Naive B cell (primary cell): ENCODE results near the gene OVOL2. TPM values are rescaled to one million over a fixed set of nuclear protein-coding genes. Genes with fewer than 3 reads are reported as not detected.

Experiments
- ATAC-seq, 2 donors: fragments of 150-1000 bp; cut with Tn5 transposase; 2 replicates each; pipeline ENCODE4 v1.10.0; 2021; ENCODE audit warnings: low read depth in 2 of 2, mild to moderate bottlenecking in 2 of 2, moderate library complexity in 2 of 2
- DNase-seq: peaks from one replicate; pipeline ENCODE4 v3.0.0; 2022
- H3K27ac Mint-ChIP-seq, 6 donors: one replicate each; pipeline ENCODE4 v1.8.0; 2020 to 2022; ENCODE audit warnings: mild to moderate bottlenecking in 6 of 6, mixed read lengths in 6 of 6, moderate library complexity in 5 of 6, inconsistent platforms in 2 of 6
- H3K27me3 Mint-ChIP-seq, 3 donors: one replicate each; pipeline ENCODE4 v1.8.0; 2021 to 2022; ENCODE audit warnings: mixed read lengths in 3 of 3, mild to moderate bottlenecking in 1 of 3
- H3K36me3 Mint-ChIP-seq, 2 donors: one replicate each; pipeline ENCODE4 v1.8.0; 2020 to 2022; ENCODE audit warnings: mixed read lengths in 2 of 2, inconsistent platforms in 1 of 2, mild to moderate bottlenecking in 1 of 2
- H3K4me1 Mint-ChIP-seq, 3 donors: one replicate each; pipeline ENCODE4 v1.8.0; 2020 to 2022; ENCODE audit warnings: mixed read lengths in 3 of 3, inconsistent platforms in 1 of 3, mild to moderate bottlenecking in 1 of 3, moderate library complexity in 1 of 3
- H3K4me3 Mint-ChIP-seq, 8 donors: one replicate each; pipeline ENCODE4 v1.8.0; 2020 to 2022; ENCODE audit warnings: mild to moderate bottlenecking in 8 of 8, mixed read lengths in 8 of 8, moderate library complexity in 8 of 8, inconsistent platforms in 2 of 8
- H3K9me3 Mint-ChIP-seq, 7 donors: one replicate each; pipeline ENCODE4 v1.8.0; 2020 to 2022; ENCODE audit warnings: mixed read lengths in 7 of 7, mild to moderate bottlenecking in 5 of 7, inconsistent platforms in 2 of 7, moderate library complexity in 1 of 7
- polyA plus RNA-seq, 6 donors: library from polyadenylated mRNA; unstranded; fragments of 300-500 nt; fragmentation: Illumina TruSeq; gene quantifications; one replicate each; pipeline ENCODE4 v1.2.3, GENCODE V29; 2021; ENCODE audit warnings: low read depth in 6 of 6

The OVOL2 gene
- polyA plus RNA-seq, 6 donors from 2014 or later = not detected

DNA sequence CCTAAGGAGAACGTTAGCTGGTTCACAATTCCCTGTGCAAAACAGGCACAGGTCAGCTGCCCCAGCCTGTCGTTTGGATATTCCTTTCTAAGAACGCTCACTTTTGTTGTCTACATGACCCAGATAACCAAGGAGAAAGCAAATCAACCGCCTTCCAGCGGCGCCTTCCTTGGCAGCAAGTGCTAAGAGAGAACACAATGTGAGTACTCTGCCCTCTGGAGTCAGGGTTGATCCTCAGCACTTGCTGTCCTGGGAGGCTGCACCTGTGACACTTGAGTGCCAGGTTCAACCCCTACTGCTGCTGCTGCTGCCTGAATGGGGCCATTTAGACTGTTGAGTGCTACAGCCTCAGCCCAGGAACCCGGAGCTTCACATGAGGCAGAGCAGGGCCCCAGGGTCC, 36.8 kb downstream of the OVOL2 start:
- Mint-ChIP-seq H3K4me1 (peaks cover 6 to 8% (median 6%) of the 10 kb centered on the region in 3 donors), H3K27ac (no peak overlapping the region), H3K27me3 (peaks cover 0 to 12% (median 0%) of the 10 kb centered on the region in 3 donors), H3K9me3 (no peaks in the 10 kb centered on the region), H3K36me3 (no peaks in the 10 kb centered on the region), H3K4me3 (no peak overlapping the region)
- no peak for ATAC-seq
- DNase-seq = no peak

DNA sequence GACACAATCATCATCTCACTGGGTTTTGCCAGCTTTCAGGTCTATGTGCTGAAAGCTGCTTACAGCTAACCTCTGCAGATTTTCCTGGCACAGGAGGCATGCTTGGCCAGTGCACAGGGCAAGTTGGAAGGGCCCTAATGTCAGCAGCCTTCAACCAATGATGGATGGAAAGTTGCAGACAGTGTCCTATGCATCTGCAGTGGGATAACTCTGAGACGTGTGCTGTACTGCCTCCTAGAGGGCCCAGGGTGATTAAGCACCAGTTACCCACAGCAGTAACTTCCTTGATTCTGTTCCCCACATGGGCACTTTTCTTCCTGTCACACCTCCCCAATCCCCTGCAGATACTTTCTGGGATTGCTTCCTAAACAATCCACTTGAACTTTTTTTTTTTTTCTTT, 38.6 kb downstream of the OVOL2 start:
- DNase-seq = peak; percentile 21
- Mint-ChIP-seq H3K36me3 (no peaks in the 10 kb centered on the region), H3K27ac (no peak overlapping the region), H3K9me3 (no peaks in the 10 kb centered on the region), H3K4me3 (no peak overlapping the region), H3K27me3 (peaks cover 0 to 5% (median 0%) of the 10 kb centered on the region in 3 donors), H3K4me1 (peaks cover 6 to 8% (median 6%) of the 10 kb centered on the region in 3 donors)
- ATAC-seq = peak; percentile 76 to 90

DNA sequence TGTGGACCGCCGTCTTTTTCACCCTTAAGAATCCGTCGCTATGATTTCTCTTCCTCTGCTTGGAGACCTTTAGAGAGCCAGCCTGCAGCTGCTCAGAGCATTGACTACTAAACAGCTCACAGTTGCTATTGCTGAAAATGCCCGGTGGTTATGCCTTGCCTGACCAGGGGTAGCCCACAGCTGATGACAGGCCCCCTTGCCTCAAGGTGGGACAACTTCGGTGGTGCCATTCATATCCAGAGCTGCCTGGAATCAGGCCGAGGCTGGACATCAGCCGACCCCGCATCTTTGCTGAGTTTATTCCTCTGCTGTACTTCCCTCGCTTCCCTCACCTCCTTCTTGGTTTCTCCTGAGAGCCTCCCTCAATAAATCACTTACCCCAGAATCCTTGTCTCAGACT, 39.6 kb downstream of the OVOL2 start:
- DNase-seq = no peak
- Mint-ChIP-seq H3K4me1 (peaks cover 6 to 8% (median 6%) of the 10 kb centered on the region in 3 donors), H3K36me3 (no peaks in the 10 kb centered on the region), H3K4me3 (no peak overlapping the region), H3K9me3 (no peaks in the 10 kb centered on the region), H3K27ac (no peak overlapping the region), H3K27me3 (no peaks in the 10 kb centered on the region)
- ATAC-seq = no peak

DNA sequence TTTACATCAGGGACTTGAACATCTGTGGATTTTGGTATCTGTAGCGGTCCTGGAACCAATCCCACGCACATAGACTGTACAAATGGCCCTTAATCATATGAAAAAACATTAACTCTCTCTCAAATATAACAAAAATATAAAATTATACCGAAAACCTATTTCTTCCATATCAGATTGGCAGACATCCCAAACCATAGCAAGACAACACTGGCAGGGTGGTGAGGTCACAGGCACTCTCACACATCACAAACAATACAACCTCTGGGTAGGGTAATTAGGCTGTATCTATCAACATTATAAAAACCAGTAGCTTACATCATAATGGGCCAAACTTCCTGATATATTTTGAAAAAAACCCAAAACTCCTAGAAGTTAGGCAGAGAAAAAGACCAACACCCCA, 40.9 kb downstream of the OVOL2 start:
- Mint-ChIP-seq H3K27me3 (no peaks in the 10 kb centered on the region), H3K36me3 (no peaks in the 10 kb centered on the region), H3K9me3 (no peaks in the 10 kb centered on the region), H3K27ac (peak overlapping the region in 1 of 6 donors; percentile 21), H3K4me3 (no peak overlapping the region), H3K4me1 (peaks cover 6 to 12% (median 10%) of the 10 kb centered on the region in 3 donors)
- no peak for DNase-seq
- ATAC-seq = no peak

DNA sequence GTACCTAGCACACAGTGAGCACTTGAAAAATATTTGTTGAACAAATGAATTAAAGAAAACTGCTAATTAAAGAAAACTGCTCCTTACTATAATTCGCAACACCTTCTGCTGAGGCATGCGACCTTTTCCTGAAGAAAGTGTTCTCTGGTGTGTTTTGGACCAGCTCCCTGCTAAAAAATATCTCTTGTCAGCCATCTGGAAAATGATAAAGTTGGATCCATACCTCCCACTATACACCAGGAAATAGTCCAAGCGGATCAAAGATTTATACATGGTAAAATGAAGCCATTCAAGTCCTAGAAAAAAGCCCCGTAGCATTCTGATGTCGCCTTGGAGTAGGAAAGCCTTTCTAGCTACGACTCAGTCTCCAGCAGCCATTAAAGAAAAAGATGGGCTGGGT, 43.3 kb downstream of the OVOL2 start:
- Mint-ChIP-seq H3K4me3 (no peak overlapping the region), H3K36me3 (no peaks in the 10 kb centered on the region), H3K9me3 (no peaks in the 10 kb centered on the region), H3K4me1 (peaks cover 6 to 17% (median 9%) of the 10 kb centered on the region in 3 donors), H3K27ac (no peak overlapping the region), H3K27me3 (no peaks in the 10 kb centered on the region)
- no peak for ATAC-seq
- no peak for DNase-seq

DNA sequence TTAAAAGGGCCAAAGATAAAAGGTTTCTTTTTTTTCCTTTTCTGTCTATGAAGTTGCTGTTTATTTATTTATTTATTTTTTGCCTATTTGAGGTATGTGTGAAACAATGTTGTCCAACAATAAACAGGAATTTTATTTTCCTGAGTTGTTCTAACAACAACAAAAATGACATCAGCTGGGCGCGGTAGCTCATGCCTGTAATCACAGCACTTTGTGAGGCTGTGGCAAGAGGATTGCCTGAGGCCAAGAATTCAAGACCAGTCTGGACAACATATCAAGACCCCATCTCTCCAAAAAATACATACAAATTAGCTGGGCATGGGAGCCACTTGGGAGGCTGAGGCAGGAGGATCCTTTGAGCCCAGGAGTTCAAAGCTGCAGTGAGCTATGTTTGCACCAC, 44.8 kb downstream of the OVOL2 start:
- H3K27ac Mint-ChIP-seq = no peak overlapping the region
- H3K27me3 Mint-ChIP-seq = no peaks in the 10 kb centered on the region
- H3K4me1 Mint-ChIP-seq = peaks cover 0 to 12% (median 5%) of the 10 kb centered on the region in 3 donors
- DNase-seq = no peak
- no peak for ATAC-seq
- no peaks in the 10 kb centered on the region for H3K9me3 Mint-ChIP-seq
- no peak overlapping the region for H3K4me3 Mint-ChIP-seq
- no peaks in the 10 kb centered on the region for H3K36me3 Mint-ChIP-seq

DNA sequence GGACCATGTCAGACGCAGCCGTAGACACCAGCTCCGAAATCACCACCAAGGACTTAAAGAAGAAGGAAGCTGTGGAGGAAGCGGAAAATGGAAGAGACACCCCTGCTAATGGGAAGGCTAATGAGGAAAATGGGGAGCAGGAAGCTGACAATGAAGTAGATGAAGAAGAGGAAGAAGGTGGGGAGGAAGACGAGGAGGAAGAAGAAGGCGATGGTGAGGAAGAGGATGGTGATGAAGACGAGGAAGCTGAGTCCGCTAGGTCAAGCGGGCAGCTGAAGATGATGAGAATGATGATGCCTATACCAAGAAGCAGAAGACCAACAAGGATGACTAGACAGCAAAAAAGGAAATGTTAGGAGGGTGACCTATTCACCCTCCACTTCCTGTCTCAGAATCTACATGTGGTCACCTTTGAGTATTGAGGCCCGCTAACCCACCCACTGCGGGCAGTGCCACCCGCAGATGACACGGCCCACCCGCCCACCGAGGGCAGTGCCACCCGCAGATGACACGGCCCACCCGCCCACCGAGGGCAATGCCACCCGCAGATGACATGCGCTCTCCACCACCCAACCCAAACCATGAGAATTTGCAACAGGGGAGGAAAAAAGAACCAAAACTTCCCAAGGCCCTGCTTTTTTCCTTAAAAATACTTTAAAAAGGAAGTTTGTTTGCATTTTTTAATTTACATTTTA, 45.6 kb downstream of the OVOL2 start:
- Mint-ChIP-seq H3K27me3 (no peaks in the 10 kb centered on the region), H3K4me3 (no peak overlapping the region), H3K4me1 (peaks cover 0 to 12% (median 5%) of the 10 kb centered on the region in 3 donors), H3K27ac (peak overlapping the region in 2 of 6 donors; percentile 16), H3K36me3 (no peaks in the 10 kb centered on the region), H3K9me3 (no peaks in the 10 kb centered on the region)
- DNase-seq (no peak), ATAC-seq (no peak)

DNA sequence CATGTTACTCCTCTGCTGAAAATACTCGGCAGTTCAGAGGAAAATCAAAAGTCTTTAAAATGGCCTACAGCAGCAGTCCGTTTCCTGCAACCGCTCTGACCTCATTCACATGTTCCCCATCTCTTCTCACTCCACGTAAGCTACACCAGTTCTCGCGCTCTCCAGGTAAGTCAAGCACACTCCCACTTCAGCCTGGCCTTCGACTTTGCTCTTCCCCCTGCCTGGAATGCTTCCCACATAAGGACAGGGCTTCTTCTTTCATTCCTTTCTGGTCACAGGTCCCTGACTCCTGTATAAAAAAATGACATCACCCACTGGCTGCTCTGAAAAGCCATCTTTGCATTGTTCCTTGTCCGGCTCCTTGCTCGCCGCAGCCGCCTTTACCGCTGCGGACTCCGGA, 46.2 kb downstream of the OVOL2 start:
- Mint-ChIP-seq H3K36me3 (no peaks in the 10 kb centered on the region), H3K27me3 (no peaks in the 10 kb centered on the region), H3K9me3 (no peaks in the 10 kb centered on the region), H3K4me1 (peaks cover 0 to 12% (median 5%) of the 10 kb centered on the region in 3 donors), H3K27ac (peak overlapping the region in 4 of 6 donors; percentile 53 to 85 (median 66)), H3K4me3 (no peak overlapping the region)
- ATAC-seq (no peak), DNase-seq (no peak)

DNA sequence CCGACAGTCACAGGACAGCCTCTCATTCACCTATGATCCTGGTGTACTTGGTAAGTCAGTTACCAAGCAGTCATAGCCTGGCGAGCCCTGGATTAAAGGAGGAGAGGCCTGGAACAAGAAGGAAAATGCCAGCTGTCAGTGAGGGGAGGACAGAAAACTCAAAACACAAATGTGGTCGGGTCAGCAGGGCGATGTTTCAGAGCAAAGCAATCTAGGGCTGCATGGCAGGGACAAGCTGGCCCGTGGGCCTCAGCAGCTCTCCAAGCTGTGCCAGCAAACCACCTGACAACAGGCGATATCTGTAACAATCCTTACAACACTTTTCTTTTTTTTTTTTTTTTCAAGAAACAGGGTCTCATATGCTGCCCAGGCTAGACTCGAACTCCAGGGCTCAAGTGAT, 48.6 kb downstream of the OVOL2 start:
- no peak for ATAC-seq
- Mint-ChIP-seq H3K4me3 (no peak overlapping the region), H3K4me1 (peaks cover 19 to 30% (median 21%) of the 10 kb centered on the region in 3 donors), H3K36me3 (no peaks in the 10 kb centered on the region), H3K9me3 (no peaks in the 10 kb centered on the region), H3K27ac (peak overlapping the region in 1 of 6 donors; percentile 86), H3K27me3 (no peaks in the 10 kb centered on the region)
- DNase-seq = no peak

DNA sequence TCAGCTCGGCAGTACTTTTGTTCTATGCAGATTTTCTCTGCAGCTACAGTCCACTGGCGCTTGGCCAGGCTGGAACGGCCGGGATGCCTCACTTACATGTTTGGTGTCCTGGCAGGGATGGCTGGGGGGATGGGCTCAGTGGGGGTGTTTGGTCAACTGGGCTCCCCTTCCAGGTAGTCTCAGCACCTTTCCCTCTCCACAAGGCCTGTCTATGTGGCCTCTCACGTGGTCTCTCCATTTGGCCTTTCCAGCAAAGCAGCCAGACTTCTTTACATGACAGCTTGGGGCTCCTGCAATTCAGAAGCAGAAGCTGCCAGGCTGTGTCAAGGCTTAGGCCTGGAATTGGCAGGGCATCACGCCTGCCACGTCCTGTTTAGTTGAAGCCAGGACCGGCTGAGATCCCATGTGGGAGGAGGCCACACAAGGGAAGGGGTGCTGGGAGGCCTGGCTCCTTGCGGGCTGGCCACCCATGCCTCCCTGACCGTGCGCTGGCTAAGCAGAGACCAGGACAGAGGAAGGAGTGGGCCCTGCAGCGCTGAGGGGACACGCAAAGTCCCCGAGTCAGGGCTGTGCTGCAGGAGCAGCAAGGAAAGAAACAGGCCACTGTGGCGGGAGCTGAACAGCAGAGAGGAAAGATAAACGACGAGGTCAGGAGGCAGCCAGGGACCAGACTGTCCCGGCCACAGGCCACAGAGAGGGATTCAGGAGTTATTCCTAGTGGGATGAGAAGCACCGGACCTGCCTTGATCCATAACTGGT, 50.0 kb downstream of the OVOL2 start:
- Mint-ChIP-seq H3K27me3 (no peaks in the 10 kb centered on the region), H3K36me3 (no peaks in the 10 kb centered on the region), H3K9me3 (no peaks in the 10 kb centered on the region), H3K4me1 (peaks cover 25 to 41% (median 35%) of the 10 kb centered on the region in 3 donors), H3K4me3 (no peak overlapping the region), H3K27ac (peak overlapping the region in 1 of 6 donors; percentile 41)
- no peak for DNase-seq
- no peak for ATAC-seq

DNA sequence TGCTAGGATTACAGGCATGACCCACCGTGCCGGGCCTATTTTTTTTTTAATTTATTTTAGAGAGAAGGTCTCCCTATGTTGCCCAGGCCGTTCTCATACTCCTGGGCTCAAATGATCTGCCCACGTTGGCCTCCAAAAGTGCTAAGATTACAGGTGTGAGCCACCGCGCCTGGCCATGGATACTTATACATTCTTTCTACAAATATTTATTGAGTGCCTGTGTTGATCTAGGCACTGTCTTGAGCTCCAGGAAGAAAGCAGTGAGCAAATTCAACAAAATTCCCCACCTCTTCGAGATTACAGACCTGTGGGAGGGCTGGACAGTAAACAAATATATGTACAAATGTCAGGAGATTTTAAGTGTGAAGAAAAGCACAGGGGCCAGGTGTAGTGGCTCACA, 51.0 kb downstream of the OVOL2 start:
- H3K4me1 Mint-ChIP-seq = peaks cover 20 to 37% (median 36%) of the 10 kb centered on the region in 3 donors
- DNase-seq (no peak), ATAC-seq (no peak)
- no peaks in the 10 kb centered on the region for H3K9me3 Mint-ChIP-seq
- no peak overlapping the region for H3K27ac Mint-ChIP-seq
- no peak overlapping the region for H3K4me3 Mint-ChIP-seq
- no peaks in the 10 kb centered on the region for H3K27me3 Mint-ChIP-seq
- no peaks in the 10 kb centered on the region for H3K36me3 Mint-ChIP-seq

DNA sequence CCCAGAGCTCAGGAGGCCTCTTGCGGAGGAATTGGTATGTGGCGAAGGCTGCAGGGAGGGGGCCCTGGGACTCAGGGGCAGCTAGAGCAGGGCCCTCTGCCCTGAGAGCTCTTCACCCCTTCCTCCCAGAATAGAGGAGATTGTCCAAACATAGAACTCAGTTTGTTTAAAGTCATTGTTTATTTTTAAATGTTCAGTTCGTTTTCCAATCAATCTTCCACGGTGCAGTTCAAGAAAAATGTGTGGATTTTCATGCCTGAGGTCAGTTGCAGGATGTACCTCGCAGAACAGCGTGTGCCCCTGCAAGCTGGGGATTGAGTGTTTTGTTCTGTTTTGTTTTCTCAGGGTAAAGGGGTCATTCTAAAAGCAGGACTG, 51.7 kb downstream of the OVOL2 start:
- Mint-ChIP-seq H3K36me3 (no peaks in the 10 kb centered on the region), H3K9me3 (no peaks in the 10 kb centered on the region), H3K27ac (peak overlapping the region; percentile 90 to 98 (median 94)), H3K4me1 (peaks cover 20 to 43% (median 31%) of the 10 kb centered on the region in 3 donors), H3K27me3 (no peaks in the 10 kb centered on the region), H3K4me3 (peak overlapping the region in 2 of 8 donors; percentile 32 to 91)
- ATAC-seq (no peak), DNase-seq (no peak)

DNA sequence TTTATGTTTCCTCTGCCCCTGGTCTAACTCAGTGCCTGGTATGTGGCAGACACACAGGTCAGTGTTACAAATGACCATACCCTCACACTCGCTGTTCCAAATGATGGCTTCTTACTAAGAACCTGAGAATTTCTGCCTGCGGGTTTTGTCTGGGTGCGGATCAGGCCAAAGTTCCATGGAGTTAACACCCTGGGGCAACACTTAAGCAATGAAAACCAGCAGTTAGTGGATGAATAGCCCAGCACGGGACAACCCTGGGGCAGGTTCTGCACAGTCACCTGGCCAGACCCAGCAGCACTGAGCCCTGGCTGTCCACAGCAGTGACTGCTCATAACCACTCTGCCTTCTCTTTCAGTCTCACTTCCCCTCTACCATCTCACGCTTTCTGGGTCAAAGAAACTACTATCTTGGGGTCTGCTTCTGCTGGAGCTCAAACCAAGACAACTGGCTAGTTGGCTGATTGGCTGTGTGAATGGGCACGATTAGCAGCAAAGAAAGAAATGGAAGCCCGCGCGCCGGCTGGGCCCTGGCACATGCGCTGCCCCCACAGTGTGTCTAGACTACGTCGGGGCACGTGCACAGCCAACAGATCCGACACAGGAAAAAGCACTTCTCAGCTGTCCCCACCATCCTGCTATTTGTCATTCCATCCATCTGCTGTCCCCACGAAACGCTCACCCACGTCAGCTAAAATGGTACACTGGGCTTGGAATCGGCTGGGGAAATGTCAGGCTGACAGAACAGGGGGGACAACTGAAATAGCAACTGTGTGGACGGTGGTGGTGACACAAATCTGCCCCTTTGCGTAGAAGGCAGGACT, 52.3 kb downstream of the OVOL2 start:
- H3K27ac Mint-ChIP-seq = peak overlapping the region; percentile 93 to 99 (median 94)
- no peaks in the 10 kb centered on the region for H3K9me3 Mint-ChIP-seq

More for the DNA sequence above, 52.3 kb downstream of the OVOL2 start:
- Mint-ChIP-seq H3K36me3 (no peaks in the 10 kb centered on the region), H3K4me1 (peaks cover 24 to 46% (median 30%) of the 10 kb centered on the region in 3 donors), H3K27me3 (no peaks in the 10 kb centered on the region), H3K4me3 (peak overlapping the region; percentile 69 to 91 (median 78))
- ATAC-seq (peak; percentile 74 to 76), DNase-seq (peak; percentile 66)
